Neural cell (in vitro differentiated cells): Measurements from ENCODE around the gene TULP1. TPM values are rescaled to one million over a fixed set of nuclear protein-coding genes. Genes with fewer than 3 reads are reported as not detected.

ENCODE experiments used
- H2AFZ ChIP-seq: fragments of 200-600, 300-800 bp; sonication (generic), shearing (Covaris generic); 2 replicates; pipeline ENCODE4 v1.6.0; 2014; ENCODE audit warnings: low read depth, mild to moderate bottlenecking, antibody characterized with exemption, low read length, moderate library complexity
- H3F3A ChIP-seq: fragments of 200-600 bp; shearing (Covaris generic); 2 replicates; pipeline ENCODE4 v1.6.1; 2016; ENCODE audit warnings: mild to moderate bottlenecking, moderate library complexity, mixed read lengths, antibody characterized with exemption, low read length; ENCODE audit not compliant: insufficient read depth, poor library complexity, severe bottlenecking
- H3K27ac ChIP-seq: fragments of 200-600, 300-800 bp; sonication (generic), shearing (Covaris generic); 2 replicates; pipeline ENCODE4 v1.5.1; 2014; ENCODE audit warnings: mild to moderate bottlenecking, low read length, moderate library complexity
- H3K27me3 ChIP-seq: fragments of 300-800, 200-600 bp; sonication (generic), shearing (Covaris generic); 2 replicates; pipeline ENCODE4 v1.6.0; 2014; ENCODE audit warnings: mild to moderate bottlenecking, low read depth, low read length, moderate library complexity; ENCODE audit not compliant: insufficient read depth
- H3K36me3 ChIP-seq: fragments of 300-800, 200-600 bp; sonication (generic), shearing (Covaris generic); 2 replicates; pipeline ENCODE4 v1.5.1; 2014; ENCODE audit warnings: mild to moderate bottlenecking, antibody characterized with exemption, low read length, moderate library complexity; ENCODE audit not compliant: insufficient read depth
- H3K4me2 ChIP-seq: fragments of 300-800, 200-600 bp; sonication (generic), shearing (Covaris generic); 2 replicates; pipeline ENCODE4 v1.6.0; 2014; ENCODE audit warnings: mild to moderate bottlenecking, low read length
- H3K4me3 ChIP-seq: fragments of 300-800, 200-600 bp; sonication (generic), shearing (Covaris generic); 2 replicates; pipeline ENCODE4 v1.5.1; 2014; ENCODE audit warnings: mild to moderate bottlenecking, low read length, moderate library complexity
- H3K79me2 ChIP-seq: fragments of 200-600 bp; shearing (Covaris generic); replicated peaks from 2 replicates; pipeline ENCODE4 v1.6.0; 2014; ENCODE audit warnings: mild to moderate bottlenecking, low read length, moderate library complexity; ENCODE audit not compliant: insufficient read depth
- H3K9ac ChIP-seq: fragments of 300-800, 200-600 bp; sonication (generic), shearing (Covaris generic); 2 replicates; pipeline ENCODE4 v1.6.1; 2016; ENCODE audit warnings: mild to moderate bottlenecking, low read length, mixed read lengths
- H3K9me2 ChIP-seq: fragments of 200-600 bp; shearing (Covaris generic); 2 replicates; pipeline ENCODE4 v1.6.1; 2016; ENCODE audit warnings: mild to moderate bottlenecking, low read length, mixed read lengths; ENCODE audit not compliant: insufficient read depth
- H3K9me3 ChIP-seq: fragments of 200-600, 300-800 bp; sonication (generic), shearing (Covaris generic); 2 replicates; pipeline ENCODE4 v1.6.1; 2016; ENCODE audit warnings: mild to moderate bottlenecking, mixed run types, low read length, moderate library complexity, mixed read lengths
- H4K20me1 ChIP-seq: fragments of 200-600 bp; shearing (Covaris generic); 2 replicates; pipeline ENCODE4 v1.6.1; 2016; ENCODE audit warnings: mild to moderate bottlenecking, mixed run types; ENCODE audit not compliant: insufficient read depth
- CTCF ChIP-seq: fragments of 450-650 bp; IDR thresholded peaks from 2 replicates; pipeline ENCODE4 v1.5.1; 2014; ENCODE audit warnings: antibody characterized with exemption, mild to moderate bottlenecking, moderate library complexity; ENCODE audit not compliant: poor library complexity, severe bottlenecking
- EP300 ChIP-seq: fragments of 450-650 bp; conservative IDR thresholded peaks from 2 replicates; pipeline ENCODE4 v1.6.1; 2014; ENCODE audit warnings: antibody characterized with exemption, mild to moderate bottlenecking, moderate library complexity; ENCODE audit not compliant: poor library complexity, severe bottlenecking
- EZH2 ChIP-seq: fragments of 200-600, 300-800 bp; shearing (Covaris generic), sonication (generic); IDR thresholded peaks from 2 replicates; pipeline ENCODE4 v1.6.1; 2014; ENCODE audit warnings: antibody characterized with exemption, low read length, borderline replicate concordance, mild to moderate bottlenecking; ENCODE audit not compliant: insufficient read depth, poor library complexity, severe bottlenecking
- MXI1 ChIP-seq: fragments of 450-650 bp; conservative IDR thresholded peaks from 2 replicates; pipeline ENCODE4 v1.6.1; 2014; ENCODE audit warnings: antibody characterized with exemption, mild to moderate bottlenecking; ENCODE audit not compliant: poor library complexity, severe bottlenecking
- POLR2AphosphoS5 ChIP-seq: IDR thresholded peaks from 2 replicates; pipeline ENCODE4 v1.6.1; 2012
- RAD21 ChIP-seq: fragments of 450-650 bp; conservative IDR thresholded peaks from 2 replicates; pipeline ENCODE4 v1.6.1; 2014; ENCODE audit warnings: antibody characterized with exemption, mild to moderate bottlenecking, moderate library complexity
- SMC3 ChIP-seq: fragments of 450-650 bp; conservative IDR thresholded peaks from 2 replicates; pipeline ENCODE4 v1.6.1; 2014; ENCODE audit warnings: antibody characterized with exemption, mild to moderate bottlenecking, moderate library complexity; ENCODE audit not compliant: poor library complexity
- TAF1 ChIP-seq: IDR thresholded peaks from 2 replicates; pipeline ENCODE4 v1.6.1; 2012; ENCODE audit warnings: low read depth
- polyA plus RNA-seq: library from polyadenylated mRNA; depleted of rRNA; stranded (reverse); fragments of >200 nt; gene quantifications from 2 replicates; pipeline ENCODE4 v1.2.3, GENCODE V29; 2014
- TF ChIP-seq, protein P1 (sequence below): IDR thresholded peaks from 2 replicates; pipeline ENCODE4 v1.6.1; 2012; ENCODE audit warnings: borderline replicate concordance

TULP1 gene
- polyA plus RNA-seq, 1 donor from 2014 or later: not detected

DNA sequence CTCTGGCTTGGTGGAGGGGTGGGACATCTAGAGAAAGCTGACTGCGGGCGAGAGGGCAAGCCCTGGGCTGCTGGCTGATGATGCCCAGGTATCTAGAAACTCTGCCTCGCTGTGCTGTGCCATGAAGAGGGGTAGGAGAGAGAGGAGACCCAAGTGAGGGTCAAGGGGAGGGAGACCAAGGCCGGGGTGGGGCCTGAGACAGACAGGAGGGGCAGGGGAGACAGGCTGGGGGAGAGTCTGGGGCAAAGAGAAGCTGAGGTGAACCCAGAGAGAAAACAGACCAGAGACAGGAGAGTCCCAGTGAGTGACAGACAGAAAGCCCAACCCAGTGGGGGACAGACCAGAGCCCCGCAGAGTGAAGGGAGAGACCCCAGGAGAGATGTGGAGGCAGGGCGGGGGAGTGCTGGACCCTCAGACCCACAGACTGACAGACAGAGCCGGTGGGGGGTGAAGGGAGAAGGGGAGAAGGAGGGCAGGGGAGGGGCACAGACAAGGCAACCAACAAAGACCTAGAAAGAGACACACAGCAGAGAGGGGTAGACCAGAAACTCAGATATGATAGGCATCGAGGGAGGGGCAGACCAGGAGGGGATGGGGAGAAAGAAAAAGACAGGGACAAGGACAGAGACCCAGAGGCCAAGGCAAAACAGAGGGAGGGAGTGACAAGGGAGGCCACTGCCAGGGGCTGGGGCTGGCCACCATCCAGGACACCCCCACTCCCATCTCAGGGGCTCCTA, 21.7 kb downstream of the TULP1 start:
- Histone ChIP-seq H4K20me1 (no peaks in the 10 kb centered on the region), H3K9ac (peak overlapping the region; percentile 13)
- TF ChIP-seq, protein P1, sequence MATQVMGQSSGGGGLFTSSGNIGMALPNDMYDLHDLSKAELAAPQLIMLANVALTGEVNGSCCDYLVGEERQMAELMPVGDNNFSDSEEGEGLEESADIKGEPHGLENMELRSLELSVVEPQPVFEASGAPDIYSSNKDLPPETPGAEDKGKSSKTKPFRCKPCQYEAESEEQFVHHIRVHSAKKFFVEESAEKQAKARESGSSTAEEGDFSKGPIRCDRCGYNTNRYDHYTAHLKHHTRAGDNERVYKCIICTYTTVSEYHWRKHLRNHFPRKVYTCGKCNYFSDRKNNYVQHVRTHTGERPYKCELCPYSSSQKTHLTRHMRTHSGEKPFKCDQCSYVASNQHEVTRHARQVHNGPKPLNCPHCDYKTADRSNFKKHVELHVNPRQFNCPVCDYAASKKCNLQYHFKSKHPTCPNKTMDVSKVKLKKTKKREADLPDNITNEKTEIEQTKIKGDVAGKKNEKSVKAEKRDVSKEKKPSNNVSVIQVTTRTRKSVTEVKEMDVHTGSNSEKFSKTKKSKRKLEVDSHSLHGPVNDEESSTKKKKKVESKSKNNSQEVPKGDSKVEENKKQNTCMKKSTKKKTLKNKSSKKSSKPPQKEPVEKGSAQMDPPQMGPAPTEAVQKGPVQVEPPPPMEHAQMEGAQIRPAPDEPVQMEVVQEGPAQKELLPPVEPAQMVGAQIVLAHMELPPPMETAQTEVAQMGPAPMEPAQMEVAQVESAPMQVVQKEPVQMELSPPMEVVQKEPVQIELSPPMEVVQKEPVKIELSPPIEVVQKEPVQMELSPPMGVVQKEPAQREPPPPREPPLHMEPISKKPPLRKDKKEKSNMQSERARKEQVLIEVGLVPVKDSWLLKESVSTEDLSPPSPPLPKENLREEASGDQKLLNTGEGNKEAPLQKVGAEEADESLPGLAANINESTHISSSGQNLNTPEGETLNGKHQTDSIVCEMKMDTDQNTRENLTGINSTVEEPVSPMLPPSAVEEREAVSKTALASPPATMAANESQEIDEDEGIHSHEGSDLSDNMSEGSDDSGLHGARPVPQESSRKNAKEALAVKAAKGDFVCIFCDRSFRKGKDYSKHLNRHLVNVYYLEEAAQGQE: no peak
- TF ChIP-seq EP300 (no peak), RAD21 (no peak), MXI1 (no peak), SMC3 (no peak), CTCF (no peak), EZH2 (no peak), TAF1 (no peak), POLR2AphosphoS5 (no peak)

DNA sequence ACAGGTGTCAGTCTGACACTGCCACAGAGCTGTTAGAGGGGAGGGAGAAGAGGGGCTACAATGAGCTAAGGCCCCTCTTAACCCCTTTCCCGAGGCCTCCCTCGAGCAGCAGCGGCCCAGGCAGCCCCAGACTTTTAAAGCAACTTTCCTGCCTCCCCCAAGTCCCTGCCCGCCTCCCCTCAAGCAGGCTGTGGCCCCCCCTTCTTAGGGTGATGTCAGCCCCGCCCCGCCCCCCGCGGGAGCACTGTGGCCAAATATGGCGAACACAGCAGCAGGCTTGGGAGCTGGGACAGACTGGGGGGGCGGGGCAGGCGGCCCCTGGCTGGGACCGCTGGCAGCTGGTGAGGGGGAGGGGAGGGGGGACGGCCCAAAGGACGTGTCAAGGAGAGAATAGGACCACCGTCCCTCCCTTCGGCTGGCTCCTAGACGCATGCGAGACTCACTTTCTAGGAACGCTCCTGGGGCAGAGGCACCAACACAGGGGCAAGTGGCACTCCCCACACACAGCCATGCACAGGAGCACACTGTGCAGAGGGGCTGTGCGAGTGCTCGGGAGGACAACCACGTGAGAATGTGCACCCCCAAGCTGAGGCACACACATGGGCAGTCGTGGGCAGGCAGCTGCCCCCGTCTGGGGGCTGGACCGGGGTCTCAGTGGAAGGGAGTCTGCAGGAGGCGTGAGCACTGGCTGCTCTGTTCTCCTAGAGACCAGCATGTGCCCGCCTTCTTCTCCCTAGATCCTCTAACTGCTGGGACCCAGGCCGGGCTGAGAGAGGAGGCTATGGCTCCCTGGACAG, 22.5 kb downstream of the TULP1 start:
- Histone ChIP-seq H3K27ac (no peak overlapping the region), H3K9ac (peak overlapping the region; percentile 13), H3K9me3 (no peaks in the 10 kb centered on the region), H3K9me2 (no peaks in the 10 kb centered on the region), H3K79me2 (no peaks in the 10 kb centered on the region), H3K36me3 (no peaks in the 10 kb centered on the region), H3K27me3 (no peaks in the 10 kb centered on the region), H2AFZ (no peak overlapping the region), H3F3A (no peaks in the 10 kb centered on the region), H3K4me3 (no peak overlapping the region), H4K20me1 (no peaks in the 10 kb centered on the region), H3K4me2 (no peak overlapping the region)
- no peak for TF ChIP-seq CTCF

More for the DNA sequence above, 21.7 kb downstream of the TULP1 start:
- Histone ChIP-seq H3K9me3 (no peaks in the 10 kb centered on the region), H3K36me3 (no peaks in the 10 kb centered on the region), H3K9me2 (no peaks in the 10 kb centered on the region), H2AFZ (no peak overlapping the region), H3K4me2 (no peak overlapping the region), H3K27ac (no peak overlapping the region), H3K27me3 (peaks cover 5% of the 10 kb centered on the region), H3F3A (no peaks in the 10 kb centered on the region), H3K79me2 (no peaks in the 10 kb centered on the region), H3K4me3 (no peak overlapping the region)
